ENCODE results near the gene ATP11B.

The ATP11B gene

GRCh38 chr3:182879031-182879611 is 85.8 kb downstream of the ATP11B start:
- in situ Hi-C loops (cut with HindIII; ENCODE audit: low pct_unique_long_range_greater_than_20kb, low sequenced_read_pairs): no loop called here
- TF ChIP-seq JUND (IDR thresholded peaks at IDR 0.05; ENCODE audit: low read depth): no peak
- no peak for DNase-seq (ENCODE audit: low read depth in 1 of 2, low spot score in 1 of 2)

GRCh38 chr3:182886497-182886896 is 93.2 kb downstream of the ATP11B start:
- in situ Hi-C loops (cut with HindIII; ENCODE audit: low pct_unique_long_range_greater_than_20kb, low sequenced_read_pairs): no loop called here
- DNase-seq (ENCODE audit: low read depth in 1 of 2, low spot score in 1 of 2): no peak
- no peak for TF ChIP-seq JUND (IDR thresholded peaks at IDR 0.05; ENCODE audit: low read depth)

GRCh38 chr3:182889948-182890629 is 96.8 kb downstream of the ATP11B start:
- TF ChIP-seq JUND (IDR thresholded peaks at IDR 0.05; ENCODE audit: low read depth): peak; percentile 82
- peak in 1 of 2 experiments; percentile 84 for DNase-seq (ENCODE audit: low read depth in 1 of 2, low spot score in 1 of 2)
- in situ Hi-C loops (cut with HindIII; ENCODE audit: low pct_unique_long_range_greater_than_20kb, low sequenced_read_pairs): no loop called here

- in situ Hi-C loops (cut with HindIII; ENCODE audit: low pct_unique_long_range_greater_than_20kb, low sequenced_read_pairs): no loop called here
- no peak for TF ChIP-seq JUND (IDR thresholded peaks at IDR 0.05; ENCODE audit: low read depth)
- DNase-seq (ENCODE audit: low read depth in 1 of 2, low spot score in 1 of 2): no peak
Measured at GRCh38 chr3:182891364-182891763, 98.1 kb downstream of the ATP11B start.

GRCh38 chr3:182892226-182892625 is 98.9 kb downstream of the ATP11B start:
- in situ Hi-C loops (cut with HindIII; ENCODE audit: low pct_unique_long_range_greater_than_20kb, low sequenced_read_pairs): no loop called here
- no peak; the same call in 1 of the 2 replicates for TF ChIP-seq JUND (IDR thresholded peaks at IDR 0.05; ENCODE audit: low read depth)
- peak in 1 of 2 experiments; percentile 33 for DNase-seq (ENCODE audit: low read depth in 1 of 2, low spot score in 1 of 2)

- no peak for DNase-seq (ENCODE audit: low read depth in 1 of 2, low spot score in 1 of 2)
- no peak for TF ChIP-seq JUND (IDR thresholded peaks at IDR 0.05; ENCODE audit: low read depth)
- in situ Hi-C loops (cut with HindIII; ENCODE audit: low pct_unique_long_range_greater_than_20kb, low sequenced_read_pairs): no loop called here
Measured at GRCh38 chr3:182895513-182896112, 102.3 kb downstream of the ATP11B start.

GRCh38 chr3:182896553-182896952 is 103.2 kb downstream of the ATP11B start:
- in situ Hi-C loops (cut with HindIII; ENCODE audit: low pct_unique_long_range_greater_than_20kb, low sequenced_read_pairs): no loop called here
- no peak for DNase-seq (ENCODE audit: low read depth in 1 of 2, low spot score in 1 of 2)
- TF ChIP-seq JUND (IDR thresholded peaks at IDR 0.05; ENCODE audit: low read depth): no peak

- DNase-seq (ENCODE audit: low read depth in 1 of 2, low spot score in 1 of 2): no peak
- TF ChIP-seq JUND (IDR thresholded peaks at IDR 0.05; ENCODE audit: low read depth): no peak
- in situ Hi-C loops (cut with HindIII; ENCODE audit: low pct_unique_long_range_greater_than_20kb, low sequenced_read_pairs): no loop called here
Measured at GRCh38 chr3:182902236-182902635, 108.9 kb downstream of the ATP11B start.

GRCh38 chr3:182904164-182904563 is 110.9 kb downstream of the ATP11B start:
- in situ Hi-C loops (cut with HindIII; ENCODE audit: low pct_unique_long_range_greater_than_20kb, low sequenced_read_pairs): no loop called here
- DNase-seq (ENCODE audit: low read depth in 1 of 2, low spot score in 1 of 2): no peak
- no peak for TF ChIP-seq JUND (IDR thresholded peaks at IDR 0.05; ENCODE audit: low read depth)

GRCh38 chr3:182905623-182906022 is 112.3 kb downstream of the ATP11B start:
- TF ChIP-seq JUND (IDR thresholded peaks at IDR 0.05; ENCODE audit: low read depth): no peak
- no peak for DNase-seq (ENCODE audit: low read depth in 1 of 2, low spot score in 1 of 2)
- in situ Hi-C loops (cut with HindIII; ENCODE audit: low pct_unique_long_range_greater_than_20kb, low sequenced_read_pairs): no loop called here

GRCh38 chr3:182906036-182906435 is 112.7 kb downstream of the ATP11B start:
- in situ Hi-C loops (cut with HindIII; ENCODE audit: low pct_unique_long_range_greater_than_20kb, low sequenced_read_pairs): no loop called here
- no peak for DNase-seq (ENCODE audit: low read depth in 1 of 2, low spot score in 1 of 2)
- no peak for TF ChIP-seq JUND (IDR thresholded peaks at IDR 0.05; ENCODE audit: low read depth)

- no peak for DNase-seq (ENCODE audit: low read depth in 1 of 2, low spot score in 1 of 2)
- TF ChIP-seq JUND (IDR thresholded peaks at IDR 0.05; ENCODE audit: low read depth): no peak
- in situ Hi-C loops (cut with HindIII; ENCODE audit: low pct_unique_long_range_greater_than_20kb, low sequenced_read_pairs): no loop called here
Measured at GRCh38 chr3:182908471-182908870, 115.2 kb downstream of the ATP11B start.

GRCh38 chr3:182909318-182910040 is 116.2 kb downstream of the ATP11B start:
- DNase-seq (ENCODE audit: low read depth in 1 of 2, low spot score in 1 of 2): peak; percentile 28 to 44
- in situ Hi-C loops (cut with HindIII; ENCODE audit: low pct_unique_long_range_greater_than_20kb, low sequenced_read_pairs): no loop called here
- no peak for TF ChIP-seq JUND (IDR thresholded peaks at IDR 0.05; ENCODE audit: low read depth)

Data from T47D (cell line).